ENCODE results near the gene FANCE. TPM values are rescaled to one million over a fixed set of nuclear protein-coding genes. Genes with fewer than 3 reads are reported as not detected.
A peak's percentile ranks its signal among the peaks of the same experiment; 100 is the strongest.

Gene FANCE
- total RNA-seq, 4 donors from 2014 or later: 4.1 to 6.6 (median 6.2) TPM

GRCh38 chr6:35492974-35493284 lies 40.8 kb downstream of the FANCE start:
- intact Hi-C loops (cut with DNase I): no loop called here
- DNase-seq: no peak
- Histone ChIP-seq H3K4me3 (replicated peaks in 1 of 3) (no peak overlapping the region), H3K27me3 (no peaks in the 10 kb centered on the region), H3K27ac (no peak overlapping the region), H3K4me1 (peaks cover 15 to 68% of the 10 kb centered on the region in 2 donors), H3K9me3 (no peaks in the 10 kb centered on the region), H3K36me3 (no peaks in the 10 kb centered on the region)
- TF ChIP-seq CTCF (IDR thresholded peaks at IDR 0.05) (no peak), POLR2A (IDR thresholded peaks at IDR 0.05) (no peak)
- 93 to 96% methylated on average over 7 of the region's 7 CpGs for WGBS, 2 donors

- WGBS, 2 donors: 83 to 89% methylated on average over 28 of the region's 28 CpGs
- H3K9me3 ChIP-seq: no peaks in the 10 kb centered on the region
- no peak for DNase-seq
- no peaks in the 10 kb centered on the region for H3K27me3 ChIP-seq
- no peaks in the 10 kb centered on the region for H3K36me3 ChIP-seq
- H3K27ac ChIP-seq: no peak overlapping the region
- intact Hi-C loops (cut with DNase I): no loop called here
- H3K4me3 ChIP-seq (replicated peaks in 1 of 3): no peak overlapping the region
- TF ChIP-seq CTCF (IDR thresholded peaks at IDR 0.05): no peak
- TF ChIP-seq POLR2A (IDR thresholded peaks at IDR 0.05): no peak
- H3K4me1 ChIP-seq: peaks cover 18 to 69% of the 10 kb centered on the region in 2 donors
Observed at GRCh38 chr6:35493307-35493983, 41.3 kb downstream of the FANCE start.

- no peak for TF ChIP-seq CTCF (IDR thresholded peaks at IDR 0.05)
- no peak for TF ChIP-seq POLR2A (IDR thresholded peaks at IDR 0.05)
- no peak overlapping the region for H3K27ac ChIP-seq
- H3K4me1 ChIP-seq: peaks cover 18 to 70% of the 10 kb centered on the region in 2 donors
- intact Hi-C loops (cut with DNase I): no loop called here
- no peaks in the 10 kb centered on the region for H3K27me3 ChIP-seq
- H3K4me3 ChIP-seq (replicated peaks in 1 of 3): no peak overlapping the region
- DNase-seq: no peak
- no peaks in the 10 kb centered on the region for H3K9me3 ChIP-seq
- 38 to 47% methylated on average over 3 to 4 of the region's 4 CpGs for WGBS, 2 donors
- H3K36me3 ChIP-seq: no peaks in the 10 kb centered on the region
Observed at GRCh38 chr6:35494161-35494563, 42.0 kb downstream of the FANCE start.

GRCh38 chr6:35495258-35496035 lies 43.3 kb downstream of the FANCE start:
- peak overlapping the region in 2 of 3 donors; percentile 89 to 91 for H3K4me3 ChIP-seq (replicated peaks in 1 of 3)
- H3K9me3 ChIP-seq: no peaks in the 10 kb centered on the region
- H3K27ac ChIP-seq: peak overlapping the region in 2 of 3 donors; percentile 82 to 90
- peak in 1 of 2 donors; percentile 16 for DNase-seq
- no peaks in the 10 kb centered on the region for H3K36me3 ChIP-seq
- H3K4me1 ChIP-seq: peaks cover 10 to 64% of the 10 kb centered on the region in 2 donors
- intact Hi-C loops (cut with DNase I): no loop called here
- 80 to 85% methylated on average over 8 to 9 of the region's 9 CpGs for WGBS, 2 donors
- no peaks in the 10 kb centered on the region for H3K27me3 ChIP-seq
- TF ChIP-seq CTCF (IDR thresholded peaks at IDR 0.05) (no peak), POLR2A (IDR thresholded peaks at IDR 0.05) (no peak)
